Measurements from ENCODE around the gene MINDY4. TPM values are rescaled to one million over a fixed set of nuclear protein-coding genes. Genes with fewer than 3 reads are reported as not detected.

The MINDY4 gene
- total RNA-seq, 1 experiment from 2014 or later = 2.1 TPM

- POLR2A ChIA-PET = no interaction called here
- peaks cover 10% of the 10 kb centered on the region for H3K9me3 Mint-ChIP-seq (ENCODE audit: unreplicated experiment)
- peaks cover 23% of the 10 kb centered on the region for H3K4me1 Mint-ChIP-seq (ENCODE audit: low read depth, unreplicated experiment)
- Histone ChIP-seq H3K4me3 (ENCODE audit: low read depth, low read length) (no peak overlapping the region), H3K4me1 (peaks cover 19% of the 10 kb centered on the region), H3K36me3 (ENCODE audit: control insufficient read depth, insufficient read depth, low read length) (no peaks in the 10 kb centered on the region), H3K27me3 (replicated peaks; ENCODE audit: control insufficient read depth, insufficient read depth, low read length) (no peaks in the 10 kb centered on the region), H3K9me3 (no peaks in the 10 kb centered on the region)
- intact Hi-C loops (cut with micrococcal nuclease; ENCODE audit: unreplicated experiment) = no loop called here
- no peak for TF ChIP-seq CTCF (IDR thresholded peaks at IDR 0.05; ENCODE audit: insufficient read depth in 1 of 2, low read depth in 1 of 2, low read length in 1 of 2, severe bottlenecking in 1 of 2, unreplicated experiment in 1 of 2)
- H3K4me3 Mint-ChIP-seq (ENCODE audit: unreplicated experiment) = no peak overlapping the region
- no peak for DNase-seq
- H3K27ac Mint-ChIP-seq (ENCODE audit: unreplicated experiment) = no peak overlapping the region
- no peaks in the 10 kb centered on the region for H3K27me3 Mint-ChIP-seq (ENCODE audit: insufficient read depth, unreplicated experiment)
- BruUV-seq (replicated peaks) = no TSS peak
- H3K36me3 Mint-ChIP-seq (ENCODE audit: insufficient read depth, unreplicated experiment) = no peaks in the 10 kb centered on the region
- CTCF ChIA-PET = no interaction called here
Observed at GRCh38 chr7:30728591-30729100, 42.6 kb upstream of the MINDY4 start.

GRCh38 chr7:30729642-30730041 is 41.6 kb upstream of the MINDY4 start:
- CTCF ChIA-PET = no interaction called here
- H3K27me3 Mint-ChIP-seq (ENCODE audit: insufficient read depth, unreplicated experiment) = no peaks in the 10 kb centered on the region
- no peaks in the 10 kb centered on the region for H3K9me3 ChIP-seq
- intact Hi-C loops (cut with micrococcal nuclease; ENCODE audit: unreplicated experiment) = no loop called here
- TF ChIP-seq CTCF (IDR thresholded peaks at IDR 0.05; ENCODE audit: insufficient read depth in 1 of 2, low read depth in 1 of 2, low read length in 1 of 2, severe bottlenecking in 1 of 2, unreplicated experiment in 1 of 2) = no peak
- no TSS peak for BruUV-seq (replicated peaks)
- DNase-seq = no peak
- H3K9me3 Mint-ChIP-seq (ENCODE audit: unreplicated experiment) = peaks cover 10% of the 10 kb centered on the region
- no peaks in the 10 kb centered on the region for H3K36me3 ChIP-seq (ENCODE audit: control insufficient read depth, insufficient read depth, low read length)
- no peak overlapping the region for H3K27ac Mint-ChIP-seq (ENCODE audit: unreplicated experiment)
- no peaks in the 10 kb centered on the region for H3K36me3 Mint-ChIP-seq (ENCODE audit: insufficient read depth, unreplicated experiment)
- peaks cover 23% of the 10 kb centered on the region for H3K4me1 Mint-ChIP-seq (ENCODE audit: low read depth, unreplicated experiment)
- H3K4me3 Mint-ChIP-seq (ENCODE audit: unreplicated experiment) = no peak overlapping the region
- H3K4me1 ChIP-seq = peaks cover 19% of the 10 kb centered on the region
- H3K27me3 ChIP-seq (replicated peaks; ENCODE audit: control insufficient read depth, insufficient read depth, low read length) = no peaks in the 10 kb centered on the region
- POLR2A ChIA-PET = no interaction called here
- H3K4me3 ChIP-seq (ENCODE audit: low read depth, low read length) = no peak overlapping the region

GRCh38 chr7:30730097-30730496 is 41.1 kb upstream of the MINDY4 start:
- no TSS peak for BruUV-seq (replicated peaks)
- H3K4me1 ChIP-seq = peaks cover 19% of the 10 kb centered on the region
- H3K4me3 ChIP-seq (ENCODE audit: low read depth, low read length) = no peak overlapping the region
- H3K4me3 Mint-ChIP-seq (ENCODE audit: unreplicated experiment) = no peak overlapping the region
- no peak overlapping the region for H3K27ac Mint-ChIP-seq (ENCODE audit: unreplicated experiment)
- TF ChIP-seq CTCF (IDR thresholded peaks at IDR 0.05; ENCODE audit: insufficient read depth in 1 of 2, low read depth in 1 of 2, low read length in 1 of 2, severe bottlenecking in 1 of 2, unreplicated experiment in 1 of 2) = no peak
- peaks cover 23% of the 10 kb centered on the region for H3K4me1 Mint-ChIP-seq (ENCODE audit: low read depth, unreplicated experiment)
- H3K36me3 ChIP-seq (ENCODE audit: control insufficient read depth, insufficient read depth, low read length) = no peaks in the 10 kb centered on the region
- POLR2A ChIA-PET = no interaction called here
- CTCF ChIA-PET = no interaction called here
- DNase-seq = no peak
- H3K9me3 ChIP-seq = no peaks in the 10 kb centered on the region
- no peaks in the 10 kb centered on the region for H3K27me3 ChIP-seq (replicated peaks; ENCODE audit: control insufficient read depth, insufficient read depth, low read length)
- no peaks in the 10 kb centered on the region for H3K36me3 Mint-ChIP-seq (ENCODE audit: insufficient read depth, unreplicated experiment)
- peaks cover 10% of the 10 kb centered on the region for H3K9me3 Mint-ChIP-seq (ENCODE audit: unreplicated experiment)
- H3K27me3 Mint-ChIP-seq (ENCODE audit: insufficient read depth, unreplicated experiment) = no peaks in the 10 kb centered on the region
- intact Hi-C loops (cut with micrococcal nuclease; ENCODE audit: unreplicated experiment) = no loop called here
